Fibroblast of the aortic adventitia (primary cell): Measurements from ENCODE around the gene USHBP1. TPM values are rescaled to one million over a fixed set of nuclear protein-coding genes. Genes with fewer than 3 reads are reported as not detected.

Source experiments
- DNase-seq: peaks from one replicate; pipeline ENCODE4 v3.0.0-alpha.2; 2010; ENCODE audit warnings: low read depth
- H3K4me3 ChIP-seq: 2 replicates; pipeline ENCODE4 v1.5.1; 2011; ENCODE audit warnings: low read depth, mild to moderate bottlenecking, control low read depth, low read length, moderate library complexity
- CTCF ChIP-seq: IDR thresholded peaks from 2 replicates; pipeline ENCODE4 v1.5.1; 2011; ENCODE audit warnings: mild to moderate bottlenecking, low read length, control low read depth, inconsistent platforms; ENCODE audit not compliant: insufficient read depth
- total RNA-seq: library from RNA; depleted of rRNA; stranded (reverse); fragments of >200 nt; gene quantifications from 2 replicates; pipeline ENCODE4 v1.2.3, GENCODE V29; 2012; ENCODE audit warnings: low replicate concordance

The USHBP1 gene
- total RNA-seq, 1 donor = not detected

GRCh38 chr19:17216058-17216670 lies 48.4 kb downstream of the USHBP1 start:
- TF ChIP-seq CTCF = no peak
- DNase-seq = no peak
- H3K4me3 ChIP-seq = peak overlapping the region; percentile 77

GRCh38 chr19:17215127-17215971 lies 49.2 kb downstream of the USHBP1 start, which contains the start of gene USE1:
Gene USE1 (plus strand): TSS chr19:17215357. CDS start chr19:17215406, 49 bp downstream.
- peak within 1 kb of the TSS; percentile 77 for H3K4me3 ChIP-seq
- peak; percentile 89 for DNase-seq
- TF ChIP-seq CTCF = no peak

GRCh38 chr19:17214508-17215126 lies 49.9 kb downstream of the USHBP1 start:
- peak overlapping the region; percentile 77 for H3K4me3 ChIP-seq
- DNase-seq = no peak
- no peak for TF ChIP-seq CTCF

GRCh38 chr19:17213334-17213733 lies 51.2 kb downstream of the USHBP1 start:
- DNase-seq = no peak
- H3K4me3 ChIP-seq = no peak overlapping the region
- TF ChIP-seq CTCF = no peak

- no peak for TF ChIP-seq CTCF
- H3K4me3 ChIP-seq = no peak overlapping the region
- DNase-seq = no peak
These were observed 52.7 kb downstream of the USHBP1 start for GRCh38 chr19:17211547-17212446.

- TF ChIP-seq CTCF = no peak
- DNase-seq = no peak
These were observed 54.2 kb downstream of the USHBP1 start for GRCh38 chr19:17210296-17210695.

More at GRCh38 chr19:17210296-17210695, 54.2 kb downstream of the USHBP1 start:
- H3K4me3 ChIP-seq = no peak overlapping the region
